ENCODE results near the gene CLSTN2. TPM values are rescaled to one million over a fixed set of nuclear protein-coding genes. Genes with fewer than 3 reads are reported as not detected.

CLSTN2 gene
- total and polyA plus RNA-seq, 3 donors from 2014 or later: 3.1 to 5.7 (median 3.8) TPM

GRCh38 chr3:140196970-140197369, 262.0 kb downstream of the CLSTN2 start:
- no peaks in the 10 kb centered on the region for H3K27me3 ChIP-seq
- intact Hi-C loops (cut with DNase I; ENCODE audit: low total_unique reads): no loop called here
- no peak overlapping the region for H3K4me3 ChIP-seq
- H3K9me3 ChIP-seq: no peaks in the 10 kb centered on the region
- H3K36me3 ChIP-seq (ENCODE audit: low read depth, missing control alignments): no peaks in the 10 kb centered on the region
- H3K4me1 ChIP-seq: no peaks in the 10 kb centered on the region
- H3K27ac ChIP-seq: no peak overlapping the region
- TF ChIP-seq CTCF (IDR thresholded peaks at IDR 0.05) (no peak), POLR2A (IDR thresholded peaks at IDR 0.05) (no peak)
- DNase-seq: no peak

GRCh38 chr3:140198242-140198641, 263.3 kb downstream of the CLSTN2 start:
- Histone ChIP-seq H3K9me3 (no peaks in the 10 kb centered on the region), H3K27ac (no peak overlapping the region), H3K4me3 (no peak overlapping the region), H3K36me3 (ENCODE audit: low read depth, missing control alignments) (no peaks in the 10 kb centered on the region), H3K27me3 (no peaks in the 10 kb centered on the region), H3K4me1 (no peaks in the 10 kb centered on the region)
- no peak for DNase-seq
- TF ChIP-seq CTCF (IDR thresholded peaks at IDR 0.05): no peak
- TF ChIP-seq POLR2A (IDR thresholded peaks at IDR 0.05): no peak
- intact Hi-C loops (cut with DNase I; ENCODE audit: low total_unique reads): no loop called here
- 78 to 83% methylated on average over 2 of the region's 2 CpGs for WGBS, 2 donors

GRCh38 chr3:140199008-140199407, 264.0 kb downstream of the CLSTN2 start:
- H3K27me3 ChIP-seq: no peaks in the 10 kb centered on the region
- H3K36me3 ChIP-seq (ENCODE audit: low read depth, missing control alignments): no peaks in the 10 kb centered on the region
- H3K9me3 ChIP-seq: no peaks in the 10 kb centered on the region
- no peak for DNase-seq
- intact Hi-C loops (cut with DNase I; ENCODE audit: low total_unique reads): no loop called here
- H3K27ac ChIP-seq: no peak overlapping the region
- no peak overlapping the region for H3K4me3 ChIP-seq
- TF ChIP-seq CTCF (IDR thresholded peaks at IDR 0.05) (no peak), POLR2A (IDR thresholded peaks at IDR 0.05) (no peak)
- H3K4me1 ChIP-seq: no peaks in the 10 kb centered on the region
- WGBS, 2 donors: 81 to 82% methylated on average over 2 of the region's 2 CpGs

DNA sequence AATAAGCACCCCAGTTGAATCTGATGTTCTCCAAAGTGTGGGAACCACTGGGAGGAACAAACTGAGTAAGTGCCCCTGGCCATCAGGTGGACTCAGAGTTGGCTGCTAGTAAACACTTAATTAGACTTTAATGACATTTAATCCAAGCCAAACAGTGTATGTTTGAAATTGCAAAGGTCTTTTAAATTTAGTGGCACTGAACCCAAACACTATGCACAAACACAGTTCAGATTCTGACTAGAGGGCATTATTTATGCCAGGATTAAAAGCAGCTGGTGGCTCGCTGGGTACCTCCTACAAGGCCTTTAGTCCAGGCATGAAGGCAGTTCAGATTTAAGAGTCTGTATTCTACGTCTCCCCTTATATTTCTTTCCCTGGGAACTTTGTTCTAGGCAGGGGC, 264.8 kb downstream of the CLSTN2 start:
- WGBS, 2 donors: 94 to 95% methylated on average over 2 of the region's 2 CpGs
- Histone ChIP-seq H3K9me3 (no peaks in the 10 kb centered on the region), H3K4me1 (no peaks in the 10 kb centered on the region), H3K27ac (no peak overlapping the region), H3K4me3 (no peak overlapping the region), H3K36me3 (ENCODE audit: low read depth, missing control alignments) (no peaks in the 10 kb centered on the region), H3K27me3 (no peaks in the 10 kb centered on the region)
- no peak for DNase-seq
- TF ChIP-seq POLR2A (IDR thresholded peaks at IDR 0.05) (no peak), CTCF (IDR thresholded peaks at IDR 0.05) (no peak)
- intact Hi-C loops (cut with DNase I; ENCODE audit: low total_unique reads): no loop called here

DNA sequence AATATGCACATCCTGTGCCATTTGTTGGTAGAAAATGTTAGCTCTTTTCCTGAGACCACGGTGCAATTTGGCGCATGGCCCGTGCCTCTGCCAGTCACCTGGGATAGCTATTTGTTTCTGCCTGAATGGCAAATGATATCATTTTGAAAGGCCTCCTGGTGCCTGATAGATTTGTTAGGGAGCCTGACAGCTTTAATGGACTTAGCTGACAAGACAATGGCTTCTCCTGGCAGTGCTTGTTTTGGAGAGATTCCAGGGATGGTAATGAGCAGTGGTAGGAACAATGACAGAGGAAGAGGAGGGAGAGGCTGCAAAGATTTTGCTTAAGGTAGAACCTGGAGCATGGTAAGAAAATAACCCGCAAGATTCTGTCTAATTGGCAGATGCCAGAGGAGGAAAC, 268.5 kb downstream of the CLSTN2 start:
- Histone ChIP-seq H3K36me3 (ENCODE audit: low read depth, missing control alignments) (no peaks in the 10 kb centered on the region), H3K27me3 (no peaks in the 10 kb centered on the region), H3K9me3 (no peaks in the 10 kb centered on the region), H3K4me1 (no peaks in the 10 kb centered on the region), H3K4me3 (no peak overlapping the region), H3K27ac (no peak overlapping the region)
- intact Hi-C loops (cut with DNase I; ENCODE audit: low total_unique reads): no loop called here
- WGBS, 2 donors: 63 to 68% methylated on average over 4 of the region's 4 CpGs
- TF ChIP-seq POLR2A (IDR thresholded peaks at IDR 0.05): no peak
- no peak for TF ChIP-seq CTCF (IDR thresholded peaks at IDR 0.05)
- no peak for DNase-seq
